NCI-H345 (cell line): ENCODE measurements around the gene IRAK1.
"Not testable (repeated sequence)": the region's sequence is repeated elsewhere in the genome, so short reads cannot be mapped to it uniquely, and the experiment has no call there.

ENCODE experiments used
- DNase-seq: peaks from one replicate; lab custom pipeline; 2025; lab: John Stamatoyannopoulos, UW

The IRAK1 gene

DNA sequence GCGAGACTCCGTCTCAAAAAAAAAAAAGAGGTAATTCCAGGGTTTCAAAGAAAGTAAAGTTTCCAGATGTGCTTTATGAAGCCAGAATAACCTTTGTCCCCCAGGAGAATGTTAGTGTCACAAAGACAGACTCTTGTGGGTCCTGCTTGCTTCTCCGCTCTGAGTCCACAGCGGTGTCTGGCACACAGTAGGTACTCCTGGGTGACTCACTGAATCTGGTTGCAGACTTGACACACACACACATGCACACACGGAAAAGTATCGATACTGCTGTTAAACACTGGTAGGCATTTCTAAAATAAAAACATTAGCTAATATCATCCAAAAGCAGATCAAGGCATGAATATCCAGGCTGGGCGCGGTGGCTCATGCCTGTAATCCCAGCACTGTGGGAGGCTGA is 24.2 kb downstream of the IRAK1 start:
- DNase-seq: no peak

DNA sequence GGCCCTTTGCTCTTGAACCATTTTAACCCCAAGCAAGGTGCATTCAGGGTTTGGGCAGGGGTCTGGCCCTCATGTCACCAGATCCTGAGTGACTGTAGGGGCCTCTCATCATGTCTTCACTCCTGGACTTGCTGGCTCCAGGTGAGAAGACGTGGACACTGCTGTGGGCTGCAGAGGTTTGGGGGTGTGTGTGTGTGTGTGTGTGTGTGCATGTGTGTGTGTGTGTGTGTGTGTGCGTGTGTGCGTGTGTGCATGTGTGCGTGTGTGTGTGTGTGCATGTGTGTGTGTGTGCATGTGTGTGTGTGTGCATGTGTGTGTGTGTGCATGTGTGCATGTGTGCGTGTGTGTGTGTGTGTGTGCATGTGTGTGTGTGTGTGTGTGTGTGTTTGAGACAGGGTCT is 25.3 kb downstream of the IRAK1 start:
- DNase-seq: not testable (repeated sequence)

DNA sequence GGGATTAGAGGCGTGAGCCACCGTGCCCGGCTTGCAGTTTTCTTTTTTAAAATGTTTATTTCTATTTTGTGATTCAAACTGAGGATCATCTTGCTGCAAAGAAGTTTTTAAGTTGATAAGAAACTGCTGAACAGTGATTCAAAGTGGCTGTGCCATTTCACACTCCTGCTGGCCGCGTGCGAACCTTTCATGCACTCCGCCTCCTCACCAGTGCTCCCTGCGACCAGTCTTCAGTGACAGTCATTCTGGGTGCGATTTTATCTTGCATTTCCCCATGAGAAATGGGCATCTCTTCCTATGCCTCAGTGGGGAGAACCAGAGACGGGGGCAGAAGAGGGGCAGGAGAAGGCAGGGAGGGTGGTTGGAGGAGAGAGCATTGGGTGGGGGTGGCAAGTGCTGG is 25.7 kb downstream of the IRAK1 start:
- no peak for DNase-seq

DNA sequence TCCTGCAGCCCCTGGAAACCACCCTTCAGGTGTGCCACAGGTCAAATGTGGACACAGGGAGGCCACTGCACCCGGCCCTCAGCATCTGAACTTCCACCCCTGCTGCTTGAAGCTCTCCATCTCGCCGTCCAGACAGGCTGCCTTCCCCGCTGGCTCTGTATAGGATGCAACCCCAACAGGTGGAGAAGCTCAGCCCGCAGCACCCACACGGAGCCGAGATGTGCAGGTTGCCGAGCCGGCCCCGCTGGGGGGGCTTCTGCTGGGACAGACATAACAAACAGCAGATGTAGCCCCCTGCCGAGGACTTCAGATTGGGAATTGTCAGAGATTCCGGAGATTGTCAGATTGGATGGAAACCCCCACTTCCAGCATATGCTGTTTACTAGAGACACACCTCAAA is 26.6 kb downstream of the IRAK1 start:
- no peak for DNase-seq

DNA sequence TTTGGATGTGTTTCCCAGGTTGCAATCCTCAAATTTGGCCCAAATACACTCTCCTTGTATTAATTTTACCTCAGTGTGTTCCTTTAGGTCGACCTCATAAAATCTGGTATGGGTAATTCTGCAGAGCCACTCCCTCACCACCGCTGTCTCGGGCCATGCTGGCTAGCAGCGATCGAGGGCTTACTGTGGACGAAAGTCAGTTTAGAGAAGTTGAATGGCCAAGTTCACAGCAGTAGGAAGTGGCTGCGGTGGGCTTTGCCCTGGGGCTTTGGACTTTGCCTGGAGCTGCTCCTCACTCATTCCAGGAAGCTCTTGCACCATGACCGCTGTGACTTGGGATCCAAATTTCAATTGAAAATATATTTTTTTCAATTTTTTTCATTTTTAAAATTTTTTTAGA is 27.5 kb downstream of the IRAK1 start:
- DNase-seq: no peak

DNA sequence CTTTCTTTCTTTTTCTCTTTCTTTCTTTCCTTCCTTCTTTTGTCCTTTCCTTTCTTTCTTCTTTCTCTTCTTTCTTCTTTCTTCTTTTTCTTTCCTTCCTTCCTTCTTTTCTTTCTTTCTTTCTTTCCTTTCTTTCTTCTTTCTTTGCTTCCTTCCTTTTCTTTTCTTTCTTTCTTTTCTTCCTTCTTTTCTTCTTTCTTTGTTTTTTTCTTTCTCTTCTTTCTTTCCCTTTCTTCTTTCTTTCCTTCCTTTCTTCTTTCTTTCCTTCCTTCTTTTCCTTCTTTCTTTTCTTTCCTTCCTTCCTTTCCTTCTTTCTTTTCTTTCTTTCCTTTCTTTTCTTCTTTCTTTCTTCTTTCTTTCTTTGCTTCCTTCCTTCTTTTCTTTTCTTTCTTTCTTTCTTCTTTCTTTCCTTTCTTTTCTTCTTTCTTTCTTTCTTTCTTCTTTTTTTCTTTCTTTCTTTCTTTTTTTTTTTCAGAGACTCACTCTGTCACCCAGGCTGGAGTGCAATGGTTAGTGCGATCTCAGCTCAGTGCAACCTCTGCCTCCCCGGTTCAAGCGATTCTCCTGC is 28.6 kb downstream of the IRAK1 start:
- no peak for DNase-seq

DNA sequence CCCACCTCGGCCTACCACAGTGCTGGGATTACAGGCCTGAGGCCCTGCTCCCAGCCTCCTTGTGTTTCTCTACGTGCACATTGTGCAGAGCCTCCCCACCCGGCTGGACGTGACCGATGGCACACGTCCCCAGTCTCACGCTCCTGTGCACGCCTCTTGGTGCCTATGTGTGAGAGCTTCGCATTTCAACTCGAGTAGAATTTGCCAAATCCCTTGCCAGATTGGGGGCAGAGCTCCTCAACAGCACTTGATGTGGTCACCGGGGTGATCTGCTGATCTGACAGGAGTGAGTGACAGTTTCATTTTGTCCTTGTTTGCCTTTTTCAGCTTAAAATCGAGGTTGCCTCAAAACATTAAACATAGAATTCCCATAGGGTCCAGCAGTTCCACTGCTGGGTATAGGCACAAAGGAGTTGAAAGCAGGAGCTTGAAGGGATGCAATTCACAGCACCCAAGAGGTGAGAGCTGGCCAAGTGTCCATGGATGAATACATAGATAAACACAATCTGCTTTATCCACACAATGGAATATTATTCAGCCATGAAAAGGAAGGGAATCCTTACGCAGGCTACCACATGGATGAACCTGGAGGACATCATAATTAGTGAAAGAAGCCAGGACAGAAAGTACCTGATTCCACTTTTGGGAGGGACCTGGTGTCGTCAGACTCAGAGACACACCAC is 29.6 kb downstream of the IRAK1 start:
- DNase-seq: no peak

DNA sequence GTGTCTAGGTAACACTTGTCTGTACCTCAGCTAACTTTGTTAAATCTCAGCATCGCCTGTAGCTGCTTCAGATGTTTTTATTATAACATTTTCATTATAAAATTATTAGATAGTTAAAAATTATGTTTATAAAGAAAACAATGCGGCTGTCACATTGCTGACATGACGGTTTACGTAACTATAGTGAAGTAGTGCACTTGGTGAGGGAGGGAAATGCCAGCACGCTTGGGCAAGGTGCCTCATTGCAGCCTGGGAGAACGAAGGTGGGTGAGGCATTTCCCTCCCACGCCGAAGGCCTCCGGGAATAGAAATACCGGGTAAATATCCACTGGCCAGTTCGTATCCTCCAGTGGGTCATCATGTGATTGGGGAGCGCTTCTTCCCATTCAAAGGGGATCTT is 31.2 kb downstream of the IRAK1 start:
- no peak for DNase-seq

DNA sequence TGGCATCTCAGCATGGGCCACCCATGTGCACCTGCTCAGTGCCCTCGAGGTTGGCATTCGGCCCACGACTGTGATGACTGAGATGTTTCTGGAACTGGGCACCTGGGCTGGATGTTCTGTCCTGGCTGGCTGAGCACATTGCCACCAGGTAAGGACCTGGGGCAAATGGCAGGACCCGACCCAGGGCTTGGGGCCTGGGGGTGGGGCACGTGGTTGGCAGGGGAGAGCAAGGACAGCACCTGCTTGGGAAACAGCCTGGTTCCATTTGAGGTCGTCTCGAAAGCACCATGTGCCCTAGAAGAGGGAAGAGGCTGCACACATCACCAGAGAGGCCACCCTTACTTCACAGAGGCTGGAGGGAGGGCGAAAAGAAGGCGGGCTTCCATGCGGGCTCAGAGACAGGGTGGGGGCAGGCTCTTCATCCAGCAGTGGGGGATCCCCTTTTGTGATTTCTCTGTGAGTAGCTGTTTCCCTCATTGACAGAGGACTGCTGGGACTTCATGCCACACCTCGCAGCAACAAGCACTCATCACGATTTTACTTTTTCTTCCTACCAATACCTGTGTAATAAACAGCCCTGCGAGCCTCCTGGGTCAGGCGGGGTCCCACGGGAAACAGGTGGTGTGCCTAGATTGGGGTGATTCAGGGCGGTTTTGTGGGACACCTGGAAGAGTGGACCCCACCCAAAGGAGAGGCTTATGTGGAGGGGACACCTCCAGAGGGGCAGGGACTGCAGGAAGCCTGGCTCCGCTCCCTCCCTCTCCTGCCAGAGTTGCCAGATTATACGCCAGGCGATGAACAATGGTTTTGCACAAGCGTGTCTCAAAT is 35.1 kb downstream of the IRAK1 start:
- DNase-seq: no peak

DNA sequence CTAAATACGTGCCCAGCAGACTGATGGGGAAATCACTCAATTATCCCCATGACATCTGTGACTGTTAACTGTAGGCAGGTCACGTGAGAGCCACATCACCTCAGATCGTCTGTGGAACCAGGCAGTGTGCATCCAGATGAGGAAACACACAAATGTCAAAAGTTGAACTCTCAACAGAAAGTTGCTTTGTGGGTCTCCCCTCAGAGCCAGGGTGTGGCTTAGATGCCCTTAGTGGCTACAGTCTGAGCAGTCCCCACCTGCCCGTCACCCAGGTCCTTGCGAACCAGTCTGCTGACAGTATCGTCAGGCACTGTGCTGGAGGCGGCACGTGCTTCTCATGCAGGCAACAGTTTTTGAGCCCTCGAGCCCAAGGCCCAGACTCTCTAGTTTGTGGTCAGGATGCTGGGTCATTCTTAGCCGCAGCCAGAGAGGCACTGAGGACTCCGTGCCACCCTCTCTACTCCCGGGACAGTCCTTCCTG is 36.3 kb downstream of the IRAK1 start:
- no peak for DNase-seq

DNA sequence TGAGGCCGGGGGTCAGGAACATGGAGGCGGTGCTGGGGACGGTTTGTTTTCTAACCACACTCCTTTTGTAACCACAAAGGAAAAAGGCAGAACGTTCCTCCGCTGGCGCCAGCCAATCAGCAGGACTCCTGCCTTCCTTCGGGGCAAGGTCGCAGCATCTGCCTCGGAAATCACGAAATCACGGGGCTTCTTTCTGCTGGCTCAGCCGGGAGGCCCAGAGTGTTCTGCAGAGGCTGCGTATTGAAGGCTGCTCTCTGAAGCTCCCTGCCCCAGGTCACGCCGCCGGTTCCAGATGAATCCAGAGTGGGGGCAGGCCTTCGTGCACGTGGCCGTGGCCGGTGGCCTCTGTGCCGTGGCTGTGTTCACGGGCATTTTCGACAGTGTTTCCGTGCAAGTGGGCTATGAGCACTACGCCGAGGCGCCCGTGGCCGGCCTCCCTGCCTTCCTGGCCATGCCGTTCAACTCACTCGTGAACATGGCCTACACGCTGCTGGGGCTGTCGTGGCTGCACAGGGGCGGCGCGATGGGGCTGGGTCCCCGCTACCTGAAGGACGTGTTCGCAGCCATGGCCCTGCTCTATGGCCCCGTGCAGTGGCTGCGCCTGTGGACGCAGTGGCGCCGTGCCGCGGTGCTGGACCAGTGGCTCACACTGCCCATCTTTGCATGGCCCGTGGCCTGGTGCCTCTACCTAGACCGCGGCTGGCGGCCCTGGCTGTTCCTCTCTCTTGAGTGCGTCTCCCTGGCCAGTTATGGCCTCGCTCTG is 37.8 kb downstream of the IRAK1 start:
- DNase-seq: no peak

DNA sequence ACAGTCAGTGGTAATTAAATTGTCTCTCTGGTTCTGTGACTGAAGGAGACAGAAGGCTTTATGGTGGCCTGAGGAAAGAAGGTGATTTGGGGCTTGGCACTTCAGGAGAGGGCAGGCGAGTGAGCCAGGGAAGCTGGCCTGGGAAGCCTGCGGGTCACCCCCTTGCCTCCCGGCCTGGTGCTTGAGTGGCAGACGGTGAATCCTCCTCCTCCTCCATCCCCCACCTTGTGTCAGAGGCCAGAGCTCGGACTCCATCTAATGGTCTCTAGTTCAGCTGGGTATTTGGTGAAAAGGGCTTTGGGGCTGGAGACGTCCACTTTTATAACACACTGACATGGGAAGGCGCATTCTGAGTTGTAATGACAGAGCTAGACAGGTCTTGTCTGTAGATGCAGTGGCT is 38.5 kb downstream of the IRAK1 start:
- DNase-seq: no peak

DNA sequence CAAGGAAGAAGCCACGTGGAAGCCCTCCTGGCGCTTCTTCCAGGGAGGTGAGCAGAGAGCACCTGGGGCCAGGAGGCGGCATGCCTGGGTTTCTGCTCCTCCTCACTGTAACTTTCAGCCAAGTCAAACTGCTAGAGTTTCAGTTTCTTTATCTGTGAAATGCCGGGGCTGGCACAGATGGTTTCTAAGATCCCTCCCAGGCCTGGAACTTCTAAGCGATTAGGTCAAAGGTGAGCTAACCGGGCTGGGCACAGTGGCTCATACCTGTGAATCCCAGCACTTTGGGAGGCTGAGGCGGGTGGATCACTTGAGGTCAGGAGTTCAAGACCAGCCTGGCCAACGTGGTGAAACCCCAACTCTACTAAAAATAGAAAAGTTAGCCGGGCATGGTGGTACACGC is 39.3 kb downstream of the IRAK1 start:
- DNase-seq: not testable (repeated sequence)

DNA sequence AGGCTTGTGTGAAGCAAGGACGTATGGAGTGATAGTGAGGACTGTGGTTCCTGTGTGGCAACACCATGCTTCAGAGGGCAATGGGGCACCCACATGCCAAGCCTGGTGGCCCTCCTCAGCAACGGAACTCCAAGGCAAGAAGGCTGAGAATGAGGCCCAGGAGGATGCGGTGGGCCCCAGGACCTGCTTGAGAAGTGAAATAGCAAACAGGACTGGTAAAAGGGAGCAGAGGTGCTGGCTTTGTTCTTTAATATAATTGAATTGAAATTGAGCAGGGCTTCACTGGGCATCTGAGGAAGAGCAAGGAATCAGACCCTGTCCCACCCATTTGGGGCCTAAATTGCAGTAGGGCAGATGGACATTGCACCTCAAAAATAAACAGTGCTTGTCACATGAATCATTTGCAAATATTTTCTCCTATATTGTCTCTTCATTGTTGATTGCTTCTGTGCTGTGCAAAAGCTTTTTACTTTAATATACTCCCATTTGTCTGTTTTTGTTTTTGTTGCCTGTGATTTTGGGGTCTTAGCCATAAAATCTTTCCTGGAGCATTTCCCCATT is 44.9 kb downstream of the IRAK1 start:
- no peak for DNase-seq

DNA sequence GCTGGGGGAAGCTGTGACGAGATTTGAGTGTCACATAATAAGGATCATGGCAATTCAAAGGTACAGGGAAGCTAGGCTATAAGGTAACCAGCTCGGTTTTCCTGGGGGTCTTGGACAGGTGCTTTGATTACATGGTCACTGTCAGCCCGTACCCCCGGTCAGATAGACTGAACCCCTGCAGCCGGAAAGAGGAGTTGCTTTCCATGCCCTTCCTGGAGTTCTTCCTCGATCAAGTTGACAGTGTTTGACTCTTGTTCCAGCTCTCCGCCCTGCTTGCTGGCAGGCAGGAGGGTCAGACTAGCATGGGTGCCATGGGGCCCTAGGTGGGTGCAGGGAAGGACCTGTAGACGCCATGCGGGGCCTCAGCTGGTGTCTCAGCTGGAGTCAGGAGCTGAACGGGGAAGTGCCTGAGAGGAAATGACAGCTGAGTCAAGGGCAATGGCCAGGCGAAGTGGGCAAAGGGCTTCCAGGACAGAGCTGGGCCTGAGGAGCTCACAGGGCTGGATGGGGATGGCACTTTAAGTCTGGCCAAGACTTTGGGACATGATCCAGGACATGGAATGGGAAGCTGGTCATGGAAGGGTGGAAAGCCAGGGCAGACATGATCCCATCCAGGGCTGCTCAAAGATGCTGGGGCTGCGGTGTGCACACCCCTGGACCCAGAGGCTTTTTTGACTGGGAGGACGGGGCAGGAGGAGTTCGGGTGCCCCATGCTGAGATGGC is 45.5 kb downstream of the IRAK1 start:
- DNase-seq: no peak

DNA sequence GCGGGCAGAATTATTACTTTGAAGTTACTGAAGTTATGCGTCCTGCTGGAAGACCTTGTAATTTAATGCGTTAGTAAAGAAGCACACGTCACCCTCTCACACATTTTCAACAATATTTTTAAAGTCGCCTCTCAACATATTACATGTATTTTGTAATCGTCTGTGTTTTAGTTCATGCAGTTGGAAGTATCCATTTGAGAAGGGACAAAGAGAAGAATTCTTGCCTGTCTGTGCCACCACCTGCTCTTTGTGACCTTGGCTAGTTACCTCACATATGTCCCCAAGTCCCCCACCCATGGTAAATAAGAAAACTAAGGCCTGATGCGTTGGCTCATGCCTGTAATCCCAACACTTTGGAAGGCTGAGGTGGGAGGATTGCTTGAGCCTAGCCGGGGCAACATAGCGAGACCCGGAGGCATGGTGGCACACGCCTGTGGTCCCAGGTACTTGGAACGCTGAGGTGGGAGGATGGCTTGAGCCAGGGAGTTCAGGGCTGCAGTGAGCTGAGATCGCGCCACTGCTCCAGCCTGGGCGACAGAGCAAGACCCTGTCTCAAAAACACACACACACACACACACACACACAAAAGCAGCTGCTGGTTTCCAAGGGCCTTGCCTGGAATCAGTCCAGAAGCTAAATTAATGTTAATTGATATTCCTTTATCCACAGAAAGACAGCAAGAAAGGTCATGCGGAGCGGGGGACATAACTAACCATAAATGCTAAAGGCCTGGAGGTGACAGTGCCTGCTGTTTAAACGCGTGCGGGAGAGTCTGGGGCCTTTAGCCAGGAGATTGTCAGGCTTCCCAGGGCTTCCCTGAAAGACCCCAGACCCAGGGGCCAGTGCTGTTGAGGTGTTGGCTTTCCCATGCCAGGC is 46.3 kb downstream of the IRAK1 start:
- DNase-seq: no peak

DNA sequence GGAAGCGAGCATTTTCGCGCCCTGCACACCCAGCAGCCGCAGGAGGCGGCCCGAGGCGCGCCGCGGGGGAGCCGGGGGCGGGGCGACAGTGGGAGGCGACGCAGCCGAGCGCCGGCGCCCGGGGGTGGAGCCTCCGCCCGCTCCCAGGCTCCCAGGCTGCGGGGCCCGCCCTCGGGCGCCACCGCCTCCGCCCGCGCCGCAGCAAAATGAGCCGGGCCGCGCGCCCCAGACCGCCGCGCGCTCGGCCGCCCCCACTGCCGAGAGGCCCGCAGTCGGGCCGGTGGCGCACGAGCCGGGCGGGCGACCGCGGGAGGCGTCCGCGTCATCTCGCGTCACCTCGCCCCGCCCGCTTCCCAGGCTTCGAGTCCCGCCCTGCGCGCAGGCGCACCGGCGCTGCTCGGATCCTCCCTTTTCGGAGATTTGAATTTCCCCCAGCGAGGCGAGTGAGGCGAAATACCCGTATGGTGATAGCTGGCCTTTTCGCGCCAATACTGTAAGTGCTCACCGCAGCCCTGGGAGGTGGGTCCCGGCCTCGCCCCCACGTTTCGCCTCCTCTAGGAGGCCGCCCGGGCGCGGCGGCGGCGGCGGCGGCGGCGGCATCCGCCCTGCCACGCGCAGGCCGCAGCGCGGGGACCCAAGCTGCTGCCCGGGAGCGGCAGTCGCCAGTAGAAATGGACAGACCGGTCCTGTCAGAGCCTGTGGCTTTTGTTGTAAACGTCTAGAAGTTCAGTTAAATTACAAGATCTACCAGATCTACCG is 47.2 kb downstream of the IRAK1 start, which contains the start of gene TMEM187:
Gene TMEM187 (plus strand): TSS at position 387 of the 759 bp plus-strand sequence. CDS start 9,309 bp downstream, outside the sequence.
- DNase-seq: peak; percentile 94

DNA sequence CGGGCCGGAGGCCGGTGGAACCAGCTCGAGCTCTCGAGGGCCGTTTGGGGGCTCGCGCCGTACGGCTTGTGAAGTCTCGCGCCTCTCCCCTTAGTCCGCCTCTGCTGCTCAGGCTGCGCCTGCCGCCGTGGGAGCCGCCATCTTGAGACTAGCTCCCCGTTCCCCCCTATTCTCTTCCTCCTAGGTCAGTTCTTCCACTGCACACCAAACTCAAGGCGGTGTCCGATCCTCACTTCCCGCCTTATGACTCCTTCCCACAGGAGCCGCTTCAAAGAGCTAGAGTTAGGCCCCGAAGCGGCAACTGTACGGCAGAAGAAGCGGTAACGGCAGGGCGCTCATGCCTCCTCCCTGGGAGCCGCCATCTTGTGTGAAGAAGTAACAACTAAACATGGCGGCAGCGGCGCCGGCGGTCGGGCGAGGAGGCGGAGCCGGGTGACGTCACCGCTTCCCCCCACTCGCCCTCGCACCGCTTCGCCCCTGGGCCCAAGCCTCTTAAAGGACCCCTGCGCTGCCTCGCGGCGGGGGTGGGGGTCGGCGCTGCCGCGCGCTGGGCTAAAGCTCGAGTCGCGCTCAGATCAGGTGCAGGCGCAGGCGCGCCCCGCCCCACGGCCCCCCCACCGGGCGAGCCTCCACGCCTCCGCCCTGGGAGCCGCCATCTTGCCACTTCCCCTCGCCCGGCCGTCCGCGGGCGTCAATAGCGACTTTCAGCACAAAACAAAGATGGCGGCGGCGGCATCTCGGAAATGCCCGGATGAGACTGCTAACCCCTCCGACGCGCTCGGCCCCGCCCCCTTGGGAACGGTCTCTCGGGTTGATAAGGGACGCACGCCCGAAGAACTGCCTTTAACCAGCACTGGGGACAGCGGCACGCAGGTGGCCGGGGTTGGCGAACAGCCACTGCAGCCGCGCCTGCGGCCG is 48.0 kb downstream of the IRAK1 start, which contains the start of gene HCFC1:
Gene HCFC1 (minus strand): TSS at position 369 of the 918 bp plus-strand sequence. CDS start 978 bp downstream, outside the sequence.
- DNase-seq: peak; percentile 92
